Stimulated activated CD4-positive, alpha-beta T cell treated with anti-CD3 and anti-CD28 coated beads, Interleukin-4, amount 100 ng/mL, for 1 hour (primary cell): ENCODE data around the gene NTN1.
"Not testable (repeated sequence)": the region's sequence is repeated elsewhere in the genome, so short reads cannot be mapped to it uniquely, and the experiment has no call there.

ENCODE experiments used
- DNase-seq: peaks from one replicate; pipeline ENCODE4 v3.0.0-alpha.2; 2020

Gene NTN1

GRCh38 chr17:9021158-9021991, at the start of gene NTN1:
Gene NTN1, plus strand, starts transcription at chr17:9021510. Its CDS starts 864 bp downstream, at chr17:9022374.
- peak; percentile 75 for DNase-seq

GRCh38 chr17:8975091-8975725, 46.1 kb upstream of the NTN1 start:
- no peak for DNase-seq

GRCh38 chr17:8976638-8977037, 44.7 kb upstream of the NTN1 start:
- DNase-seq, result no peak

- DNase-seq, result no peak
These were observed 41.6 kb upstream of the NTN1 start for GRCh38 chr17:8979715-8980114.

GRCh38 chr17:8981443-8981842, 39.9 kb upstream of the NTN1 start:
- DNase-seq, result no peak

- DNase-seq, result not testable (repeated sequence)
These were observed 37.1 kb upstream of the NTN1 start for GRCh38 chr17:8984225-8984624.

- DNase-seq, result no peak
These were observed 36.1 kb upstream of the NTN1 start for GRCh38 chr17:8985054-8985701.

- DNase-seq, result no peak
These were observed 35.0 kb upstream of the NTN1 start for GRCh38 chr17:8986295-8986694.

GRCh38 chr17:8988263-8988935, 32.9 kb upstream of the NTN1 start:
- DNase-seq, result not testable (repeated sequence)

- DNase-seq, result peak; percentile 62
These were observed 29.6 kb upstream of the NTN1 start for GRCh38 chr17:8991514-8992285.

GRCh38 chr17:8994319-8994718, 27.0 kb upstream of the NTN1 start:
- peak; percentile 72 for DNase-seq

GRCh38 chr17:8995711-8996110, 25.6 kb upstream of the NTN1 start:
- DNase-seq, result no peak

GRCh38 chr17:8997994-8998628, 23.2 kb upstream of the NTN1 start:
- DNase-seq, result peak; percentile 81

GRCh38 chr17:9001559-9001958, 19.8 kb upstream of the NTN1 start:
- no peak for DNase-seq

GRCh38 chr17:9002227-9002605, 19.1 kb upstream of the NTN1 start:
- DNase-seq, result no peak

- peak; percentile 50 for DNase-seq
These were observed 18.5 kb upstream of the NTN1 start for GRCh38 chr17:9002606-9003354.

- no peak for DNase-seq
These were observed 17.8 kb upstream of the NTN1 start for GRCh38 chr17:9003355-9004131.

GRCh38 chr17:9004132-9004960, 17.0 kb upstream of the NTN1 start:
- DNase-seq, result no peak

GRCh38 chr17:9004961-9005285, 16.4 kb upstream of the NTN1 start:
- no peak for DNase-seq
